Esophagus muscularis mucosa (tissue), 4 donors: ENCODE measurements around the gene UBE2QL1. TPM values are rescaled to one million over a fixed set of nuclear protein-coding genes. Genes with fewer than 3 reads are reported as not detected.

Experiments used
- DNase-seq: peaks from one replicate; pipeline ENCODE4 v3.0.0-alpha.2; 2017; ENCODE audit errors: extremely low spot score
- H3K27ac ChIP-seq, 4 donors: fragments of 200-600 bp; sonication (generic); replicated peaks in 1 of 4; 1 replicate in 3 of 4; 2 replicates in 1 of 4; pipeline ENCODE4 v1.5.1; 2016 to 2019; ENCODE audit warnings: mild to moderate bottlenecking in 1 of 4
- H3K27me3 ChIP-seq, 4 donors: fragments of 200-600 bp; sonication (generic); one replicate each; pipeline versions ENCODE4 v1.5.1 to v1.6.0; 2016 to 2019
- H3K36me3 ChIP-seq, 4 donors: fragments of 200-600 bp; sonication (generic); one replicate each; pipeline ENCODE4 v1.5.1; 2016 to 2019
- H3K4me1 ChIP-seq, 4 donors: fragments of 200-600 bp; sonication (generic); one replicate each; pipeline ENCODE4 v1.5.1; 2016 to 2019
- H3K4me3 ChIP-seq, 4 donors: fragments of 200-600 bp; sonication (generic); 1 replicate in 2 of 4; 2 replicates in 2 of 4; pipeline ENCODE4 v1.5.1; 2016 to 2019; ENCODE audit warnings: mild to moderate bottlenecking in 4 of 4, moderate library complexity in 1 of 4
- H3K9me3 ChIP-seq, 4 donors: fragments of 200-600 bp; sonication (generic); 1 replicate in 3 of 4; 2 replicates in 1 of 4; pipeline ENCODE4 v1.5.1; 2016 to 2019
- EP300 ChIP-seq: sonication (generic); formaldehyde crosslinking; IDR thresholded peaks from one replicate; pipeline ENCODE4 v1.6.1; 2017; ENCODE audit warnings: antibody characterized with exemption
- POLR2A ChIP-seq: fragments of 450-650 bp; IDR thresholded peaks from one replicate; pipeline ENCODE4 v1.6.1; 2017; ENCODE audit warnings: antibody characterized with exemption, moderate library complexity, mild to moderate bottlenecking, low read depth
- POLR2AphosphoS5 ChIP-seq, 2 donors: sonication (generic); formaldehyde crosslinking; IDR thresholded peaks; one replicate each; pipeline ENCODE4 v1.6.1; 2017; ENCODE audit warnings: antibody characterized with exemption in 2 of 2
- WGBS: methylation state at CpG from one replicate; pipeline ENCODE4 v1.1.5; 2018; 5-methylcytosine and 5-hydroxymethylcytosine counted together
- intact Hi-C: fragments of 100-400 bp; cut with DNase I; formaldehyde crosslinking; loops from one replicate; pipeline ENCODE4 v1.15.1; 2023
- total RNA-seq, 4 donors: library from RNA; depleted of rRNA; stranded (reverse); fragments of >200 nt; gene quantifications; one replicate each; pipeline versions ENCODE4 v1.1.0 to v1.2.1, GENCODE V29; 2016
- TF ChIP-seq, protein P1 (sequence below), 3 experiments: fragments of 200-600 bp in 2 of 3; fragments of 450-650 bp in 1 of 3; sonication (generic) in 2 of 3; IDR thresholded peaks; one replicate each; pipeline ENCODE4 v1.5.1; 2017 to 2019; ENCODE audit warnings: antibody characterized with exemption in 3 of 3, mild to moderate bottlenecking in 2 of 3, moderate library complexity in 1 of 3

Gene UBE2QL1
- total RNA-seq, 4 donors from 2014 or later: under 0.01 to 1.6 (median 0.82) TPM

DNA sequence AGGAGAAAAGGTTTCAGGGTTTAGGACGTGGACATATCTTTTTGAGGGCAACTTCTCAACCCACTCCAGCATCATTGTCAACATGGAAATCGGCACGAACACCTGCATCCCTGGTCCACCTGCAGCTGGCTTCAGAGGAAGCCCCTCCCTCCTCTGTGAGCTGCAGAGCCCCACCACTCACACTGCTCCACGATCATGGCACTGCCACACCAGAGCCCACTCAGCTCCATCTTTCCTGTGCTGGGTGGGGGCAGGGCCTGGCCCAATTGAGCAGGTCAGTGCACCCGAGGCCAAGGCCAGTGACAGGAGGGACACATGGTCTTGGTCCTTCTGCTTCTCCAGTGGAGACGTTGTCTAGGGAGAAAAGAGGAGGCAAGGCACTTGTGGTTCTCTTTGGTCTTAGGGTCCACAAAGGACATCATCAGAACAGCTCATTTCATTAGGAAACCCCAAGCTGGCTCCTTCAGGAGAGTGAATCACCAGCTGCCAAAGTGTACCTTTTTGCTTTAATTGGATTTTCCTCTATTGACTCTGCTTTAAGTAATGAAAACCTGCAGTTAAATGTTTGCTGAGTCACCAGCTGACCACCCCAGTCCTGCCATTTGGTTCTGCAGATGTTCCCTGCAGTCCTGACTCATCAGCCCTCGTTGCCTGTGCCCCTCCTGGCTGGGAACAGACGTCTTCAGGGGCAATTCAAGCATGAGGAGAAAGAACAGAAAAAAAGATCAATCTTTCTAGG is 56.2 kb downstream of the UBE2QL1 start:
- TF ChIP-seq POLR2AphosphoS5 (IDR thresholded peaks at IDR 0.05) (no peak), POLR2A (no peak), EP300 (no peak)
- TF ChIP-seq, protein P1, sequence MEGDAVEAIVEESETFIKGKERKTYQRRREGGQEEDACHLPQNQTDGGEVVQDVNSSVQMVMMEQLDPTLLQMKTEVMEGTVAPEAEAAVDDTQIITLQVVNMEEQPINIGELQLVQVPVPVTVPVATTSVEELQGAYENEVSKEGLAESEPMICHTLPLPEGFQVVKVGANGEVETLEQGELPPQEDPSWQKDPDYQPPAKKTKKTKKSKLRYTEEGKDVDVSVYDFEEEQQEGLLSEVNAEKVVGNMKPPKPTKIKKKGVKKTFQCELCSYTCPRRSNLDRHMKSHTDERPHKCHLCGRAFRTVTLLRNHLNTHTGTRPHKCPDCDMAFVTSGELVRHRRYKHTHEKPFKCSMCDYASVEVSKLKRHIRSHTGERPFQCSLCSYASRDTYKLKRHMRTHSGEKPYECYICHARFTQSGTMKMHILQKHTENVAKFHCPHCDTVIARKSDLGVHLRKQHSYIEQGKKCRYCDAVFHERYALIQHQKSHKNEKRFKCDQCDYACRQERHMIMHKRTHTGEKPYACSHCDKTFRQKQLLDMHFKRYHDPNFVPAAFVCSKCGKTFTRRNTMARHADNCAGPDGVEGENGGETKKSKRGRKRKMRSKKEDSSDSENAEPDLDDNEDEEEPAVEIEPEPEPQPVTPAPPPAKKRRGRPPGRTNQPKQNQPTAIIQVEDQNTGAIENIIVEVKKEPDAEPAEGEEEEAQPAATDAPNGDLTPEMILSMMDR (IDR thresholded peaks at IDR 0.05): no peak
- Histone ChIP-seq H3K27ac (no peak overlapping the region), H3K36me3 (no peaks in the 10 kb centered on the region), H3K4me3 (no peak overlapping the region), H3K9me3 (peaks cover 0 to 6% (median 0%) of the 10 kb centered on the region in 4 donors), H3K4me1 (no peaks in the 10 kb centered on the region), H3K27me3 (peaks cover 0 to 5% (median 0%) of the 10 kb centered on the region in 4 donors)
- intact Hi-C loops: no loop called here
- 74% methylated on average over 8 of the region's 8 CpGs for WGBS
- DNase-seq: no peak

DNA sequence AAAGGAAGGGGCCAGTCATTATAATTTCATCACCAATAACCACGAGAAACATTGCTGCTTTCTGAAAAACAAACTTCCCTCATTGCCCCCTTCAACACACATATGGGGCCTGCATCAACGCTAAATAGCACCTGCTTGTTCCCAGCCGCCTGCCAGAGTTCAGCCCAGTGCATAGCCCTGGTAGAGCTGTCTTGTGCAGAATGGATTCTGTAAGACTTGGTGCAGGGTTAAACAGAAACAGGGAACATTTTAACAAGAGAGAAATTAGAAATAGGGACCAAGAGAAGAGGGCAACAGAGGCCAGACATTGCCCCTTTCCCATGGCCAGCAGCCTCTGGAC is 56.7 kb downstream of the UBE2QL1 start:
- WGBS: 46% methylated on average over 3 of the region's 3 CpGs
- intact Hi-C loops: no loop called here
- Histone ChIP-seq H3K27me3 (peaks cover 0 to 5% (median 0%) of the 10 kb centered on the region in 4 donors), H3K27ac (no peak overlapping the region), H3K4me3 (no peak overlapping the region), H3K9me3 (peaks cover 0 to 6% (median 0%) of the 10 kb centered on the region in 4 donors), H3K4me1 (no peaks in the 10 kb centered on the region), H3K36me3 (no peaks in the 10 kb centered on the region)
- no peak for DNase-seq
- TF ChIP-seq POLR2A (no peak), EP300 (no peak), POLR2AphosphoS5 (IDR thresholded peaks at IDR 0.05) (no peak)
- TF ChIP-seq, protein P1 (IDR thresholded peaks at IDR 0.05): no peak

DNA sequence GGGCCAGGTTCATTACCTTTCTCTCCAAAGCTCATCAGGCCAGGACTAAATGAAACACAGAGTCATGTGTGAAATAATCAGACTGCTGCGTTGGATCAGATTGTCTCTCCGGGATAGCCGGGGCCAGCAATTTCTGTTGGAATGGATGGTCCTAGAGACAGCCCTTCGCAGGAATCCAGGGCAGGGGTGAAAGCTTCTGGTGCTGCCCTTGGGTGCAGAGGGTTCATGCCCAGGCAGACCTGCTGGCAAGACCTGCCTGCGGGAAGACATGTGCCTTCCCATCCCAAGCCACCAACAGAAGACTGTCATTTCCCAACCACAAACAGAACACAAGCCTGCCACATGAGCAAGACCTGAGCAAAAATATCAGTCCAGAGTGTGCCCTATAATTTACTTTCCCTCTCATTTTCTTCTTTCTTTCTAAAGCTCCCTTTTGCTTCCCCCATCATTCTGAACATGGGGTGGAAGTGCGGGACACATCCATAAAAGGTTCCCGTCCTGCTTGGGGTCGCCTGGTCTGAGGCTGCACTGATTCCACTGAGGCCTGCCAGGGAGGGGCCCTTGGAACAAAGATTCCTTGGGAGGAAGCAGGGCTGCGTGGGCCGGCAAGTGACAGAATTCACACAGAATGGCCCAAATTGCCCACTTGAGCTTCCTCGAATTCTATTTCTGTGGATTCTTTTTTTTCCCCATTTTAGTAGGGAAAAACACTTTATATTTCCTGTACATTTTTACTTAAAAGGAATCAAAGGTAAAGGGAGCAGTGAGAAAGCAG is 57.3 kb downstream of the UBE2QL1 start:
- peaks cover 0 to 6% (median 0%) of the 10 kb centered on the region in 4 donors for H3K9me3 ChIP-seq
- WGBS: 77% methylated on average over 11 of the region's 11 CpGs
- no peak for TF ChIP-seq POLR2AphosphoS5 (IDR thresholded peaks at IDR 0.05)
- TF ChIP-seq POLR2A: no peak
- TF ChIP-seq, protein P1 (IDR thresholded peaks at IDR 0.05): no peak
- no peak for TF ChIP-seq EP300
- no peak for DNase-seq
- intact Hi-C loops: no loop called here
- H3K4me1 ChIP-seq: no peaks in the 10 kb centered on the region
- H3K36me3 ChIP-seq: no peaks in the 10 kb centered on the region
- no peak overlapping the region for H3K27ac ChIP-seq
- H3K27me3 ChIP-seq: peaks cover 0 to 5% (median 0%) of the 10 kb centered on the region in 4 donors
- H3K4me3 ChIP-seq: no peak overlapping the region

DNA sequence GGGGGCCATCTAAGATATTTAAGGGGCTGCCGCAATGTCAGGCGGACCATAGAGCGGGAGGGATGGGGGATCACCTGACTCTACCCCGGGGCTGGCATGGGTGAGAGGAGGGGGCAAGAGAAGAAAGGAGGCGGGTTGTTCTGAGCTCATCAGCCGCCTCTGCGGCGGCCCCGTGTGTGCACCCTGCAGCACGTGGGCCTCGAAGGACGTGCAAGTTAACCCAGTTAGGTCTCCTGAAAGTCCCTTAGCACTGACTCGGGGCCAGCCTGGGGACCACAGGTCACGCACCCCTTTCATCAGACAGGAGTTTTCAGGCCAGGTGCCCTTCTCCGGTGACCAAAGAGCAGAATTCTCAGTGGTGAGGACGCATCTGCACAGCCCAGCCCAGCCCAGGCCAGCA is 58.0 kb downstream of the UBE2QL1 start:
- intact Hi-C loops: no loop called here
- no peak overlapping the region for H3K4me3 ChIP-seq
- TF ChIP-seq POLR2AphosphoS5 (IDR thresholded peaks at IDR 0.05) (no peak), EP300 (no peak), POLR2A (no peak)
- TF ChIP-seq, protein P1 (IDR thresholded peaks at IDR 0.05): no peak
- H3K27ac ChIP-seq: no peak overlapping the region
- peaks cover 0 to 6% (median 0%) of the 10 kb centered on the region in 4 donors for H3K9me3 ChIP-seq
- H3K36me3 ChIP-seq: no peaks in the 10 kb centered on the region
- DNase-seq: no peak
- no peaks in the 10 kb centered on the region for H3K4me1 ChIP-seq
- 91% methylated on average over 15 of the region's 16 CpGs for WGBS
- H3K27me3 ChIP-seq: peaks cover 0 to 5% (median 0%) of the 10 kb centered on the region in 4 donors
